ENCODE results near the gene LITAF.

LITAF gene

DNA sequence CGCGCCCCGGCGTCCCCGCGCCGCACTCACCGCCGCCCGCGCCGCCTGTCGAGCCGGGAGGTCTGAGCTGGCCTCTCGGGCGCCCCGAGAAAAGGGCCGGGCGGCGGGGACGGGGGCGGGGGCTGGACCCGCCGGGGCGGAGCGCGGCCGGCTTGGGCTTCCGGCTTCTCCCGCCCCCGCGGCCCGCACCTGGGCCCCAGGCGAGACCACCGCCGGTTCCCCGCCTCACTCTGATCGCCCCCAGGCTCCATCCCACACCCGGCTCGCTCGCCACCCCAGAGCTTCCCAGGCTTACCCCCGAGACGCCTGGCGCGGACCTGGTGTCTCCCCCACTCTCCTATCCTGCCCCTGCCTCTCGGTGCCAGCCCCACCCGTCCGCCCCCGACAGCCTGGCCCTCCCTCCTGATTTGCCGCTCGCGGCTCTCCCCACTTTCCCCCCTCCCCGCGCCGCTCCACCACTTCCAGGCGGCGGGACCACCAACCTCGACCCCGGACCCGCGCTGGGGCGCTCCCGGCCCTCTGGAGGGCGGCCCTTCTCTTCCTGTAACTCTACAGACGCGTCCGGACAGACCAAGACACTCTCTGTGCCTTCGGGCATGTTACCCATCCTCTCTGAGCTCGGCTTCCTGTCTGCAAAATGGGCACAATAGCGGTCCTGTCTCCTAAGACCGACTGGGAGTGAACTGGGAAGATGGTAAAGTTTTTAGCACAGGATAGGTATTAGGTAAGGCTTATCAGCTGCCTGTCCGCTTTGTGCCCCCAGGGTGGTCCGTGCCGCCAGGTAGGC lies at the start of gene LITAF:
Gene LITAF, minus strand, starts transcription at position 64 of the 787 bp plus-strand sequence. CDS start 30,189 bp downstream, outside the sequence.
- DNase-seq, result peak; percentile 62

- DNase-seq, result no peak
Observed at GRCh38 chr16:11636172-11636721, 49.5 kb upstream of the LITAF start.

GRCh38 chr16:11635679-11636171 lies 49.0 kb upstream of the LITAF start:
- no peak for DNase-seq

- DNase-seq, result no peak
Observed at GRCh38 chr16:11635113-11635652, 48.5 kb upstream of the LITAF start.

- no peak for DNase-seq
Observed at GRCh38 chr16:11634312-11634711, 47.6 kb upstream of the LITAF start.

DNA sequence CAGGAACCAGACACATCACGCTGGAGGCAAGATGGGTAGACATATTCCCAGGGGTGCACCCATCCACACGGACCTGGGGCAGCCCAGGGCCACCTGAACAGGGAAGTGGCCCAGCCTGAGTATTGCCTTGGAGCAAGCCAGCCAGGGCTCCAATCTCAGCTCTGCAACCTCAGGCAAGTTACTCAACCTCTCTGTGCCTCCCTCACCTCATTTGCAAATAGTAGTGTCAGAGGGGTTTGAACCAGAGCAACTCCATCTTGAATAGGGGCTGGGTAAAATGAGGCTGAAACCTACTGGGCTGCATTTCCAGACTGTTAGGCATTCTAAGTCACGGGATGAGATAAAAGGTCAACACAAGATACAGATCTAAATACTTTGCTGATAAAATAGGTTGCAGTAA lies 46.4 kb upstream of the LITAF start:
- DNase-seq, result no peak

- DNase-seq, result no peak
Observed at GRCh38 chr16:11632455-11632939, 45.8 kb upstream of the LITAF start.

DNA sequence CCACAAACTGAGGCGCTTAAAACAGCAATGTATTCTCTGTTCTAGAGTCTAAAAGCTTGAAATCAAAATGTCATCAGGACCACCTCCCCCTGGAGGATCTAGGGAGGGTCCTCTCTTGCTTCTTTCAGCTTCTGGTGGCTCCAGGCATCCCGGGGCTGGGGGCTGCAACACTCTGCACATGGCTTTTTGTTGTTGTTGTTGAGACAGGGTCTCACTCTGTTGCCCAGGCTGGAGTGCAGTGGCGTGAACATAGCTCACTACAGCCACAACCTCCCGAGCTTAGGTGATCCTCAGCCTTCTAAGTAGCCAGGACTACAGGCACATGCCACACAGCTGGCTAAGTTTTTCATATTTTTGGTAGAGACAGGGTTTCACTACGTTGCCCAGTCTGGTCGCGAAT lies 44.5 kb upstream of the LITAF start:
- no peak for DNase-seq

GRCh38 chr16:11630768-11631056 lies 44.0 kb upstream of the LITAF start:
- DNase-seq, result no peak

DNA sequence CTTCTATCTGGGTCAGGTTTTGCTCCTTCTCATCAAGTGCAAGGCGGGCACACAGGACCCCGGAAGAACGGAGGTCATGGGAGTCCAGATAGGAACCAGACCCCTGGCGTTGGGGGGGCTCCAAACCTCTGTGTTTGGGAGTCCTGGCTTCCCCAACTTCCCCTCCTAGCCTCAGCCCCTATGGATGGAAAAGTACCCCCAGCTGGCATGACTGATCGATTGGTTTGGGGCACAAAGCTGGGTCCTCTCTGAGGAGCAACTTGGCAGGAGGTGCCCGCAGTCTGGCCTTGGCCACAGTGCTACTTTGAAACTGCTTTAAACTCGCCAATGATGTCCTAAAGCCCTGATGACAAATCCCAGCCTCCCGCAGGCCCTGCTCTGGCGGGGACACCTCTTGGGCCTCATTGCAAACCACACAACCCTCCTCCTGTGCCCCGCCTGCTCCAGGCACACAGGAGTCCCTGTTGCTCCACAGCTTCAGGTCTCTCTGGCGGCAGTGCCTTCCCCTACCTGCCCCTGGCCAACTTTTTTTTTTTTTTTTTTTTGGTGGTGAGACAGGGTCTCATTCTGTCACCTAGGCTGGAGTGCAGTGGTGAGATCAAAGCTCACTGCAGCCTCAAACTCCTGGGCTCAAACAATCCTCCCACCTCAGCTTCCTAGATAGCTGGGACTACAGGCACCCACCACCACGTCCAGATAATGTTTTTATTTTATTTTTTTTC lies 43.5 kb upstream of the LITAF start:
- DNase-seq, result no peak

DNA sequence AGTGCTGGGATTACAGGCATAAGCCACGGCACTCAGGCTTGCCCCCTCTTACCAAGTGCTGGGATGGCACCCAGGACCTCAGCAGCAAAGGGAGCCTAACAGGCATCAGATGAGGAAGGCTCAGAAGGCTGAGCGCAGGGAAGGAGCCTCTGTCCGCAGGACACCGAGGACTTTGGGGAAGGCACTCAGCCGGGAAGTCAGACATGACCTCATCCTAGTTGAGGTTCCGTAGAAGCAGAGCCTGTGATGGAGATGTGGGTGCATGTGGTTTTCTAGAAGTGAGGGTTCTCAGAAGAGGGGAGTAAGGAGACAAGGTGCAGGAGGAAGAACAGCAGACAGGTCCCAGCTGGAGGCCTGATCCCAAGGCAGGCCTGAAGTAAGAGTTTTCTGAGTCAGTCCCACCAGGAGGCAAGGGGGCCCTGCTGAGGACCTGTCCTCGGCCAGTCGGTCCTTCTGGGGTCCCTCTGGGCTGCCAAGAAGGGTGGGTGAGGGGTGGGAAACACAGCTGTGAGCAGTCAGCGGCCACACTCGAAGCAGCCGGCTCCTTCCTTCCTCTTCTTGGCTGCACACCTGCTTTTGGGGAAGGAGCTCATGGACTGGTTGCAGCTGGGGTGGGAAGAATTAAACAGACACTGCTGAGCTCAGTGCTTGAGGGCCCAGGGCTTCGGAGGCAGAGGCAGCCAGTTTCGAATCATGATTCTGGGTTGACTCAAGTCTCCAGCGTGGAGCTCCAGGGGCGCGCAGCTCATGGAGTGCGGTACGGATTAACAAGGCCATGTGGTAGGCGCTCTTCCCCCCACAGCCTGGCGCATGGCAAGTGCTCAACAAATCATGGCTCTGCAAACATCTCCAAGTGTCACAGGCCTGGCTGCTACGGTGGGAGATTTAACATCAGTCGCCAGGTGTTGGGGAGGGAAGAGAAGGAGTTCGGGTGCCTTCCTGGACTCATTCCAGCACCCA lies 42.6 kb upstream of the LITAF start:
- no peak for DNase-seq

DNA sequence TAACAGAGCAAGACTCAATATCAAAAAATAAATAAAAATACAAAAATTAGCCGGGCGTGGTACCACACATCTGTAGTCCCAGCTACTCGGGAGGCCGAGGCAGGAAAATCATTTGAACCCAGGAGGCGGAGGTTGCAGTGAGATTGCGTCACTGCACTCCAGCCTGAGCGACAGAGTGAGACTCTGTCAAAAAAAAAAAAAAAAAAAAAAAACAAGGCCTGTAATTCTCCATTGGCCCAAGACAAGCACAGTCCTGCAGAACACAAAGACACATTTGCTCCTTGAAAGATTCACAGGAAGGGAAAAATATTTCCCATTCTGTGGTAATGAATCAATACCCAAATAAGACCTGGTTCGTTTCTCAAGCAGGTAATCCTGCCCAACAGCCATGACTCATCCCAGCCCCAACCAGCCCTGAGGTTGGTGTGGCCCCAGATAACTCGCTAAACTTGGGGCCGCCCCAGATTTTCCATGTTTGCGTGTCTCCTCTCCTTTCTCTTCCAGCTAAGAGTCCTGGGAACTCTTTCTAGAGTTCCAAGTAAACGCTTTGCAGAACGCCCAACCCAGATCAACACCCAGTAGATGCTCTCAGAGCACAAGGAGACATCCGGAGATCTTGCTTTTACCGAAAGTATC lies 41.2 kb upstream of the LITAF start:
- peak; percentile 35 for DNase-seq

DNA sequence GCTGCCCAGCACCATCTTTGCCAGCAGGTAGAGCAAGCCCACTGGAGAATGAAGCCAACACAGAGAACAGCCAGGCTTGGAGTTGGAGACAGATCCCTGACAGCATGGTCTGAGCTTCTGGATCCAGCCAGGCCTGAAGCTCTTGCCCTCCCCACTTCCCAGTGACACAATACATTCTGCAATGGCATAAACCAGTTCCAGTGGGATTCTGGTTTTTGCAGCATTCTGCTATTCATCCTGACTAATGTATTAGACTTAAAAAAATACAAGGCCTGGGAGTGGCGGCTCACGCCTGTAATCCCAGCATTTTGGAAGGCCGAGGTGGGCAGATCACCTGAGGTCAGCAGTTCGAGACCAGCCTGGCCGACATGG lies 40.6 kb upstream of the LITAF start:
- no peak for DNase-seq

DNA sequence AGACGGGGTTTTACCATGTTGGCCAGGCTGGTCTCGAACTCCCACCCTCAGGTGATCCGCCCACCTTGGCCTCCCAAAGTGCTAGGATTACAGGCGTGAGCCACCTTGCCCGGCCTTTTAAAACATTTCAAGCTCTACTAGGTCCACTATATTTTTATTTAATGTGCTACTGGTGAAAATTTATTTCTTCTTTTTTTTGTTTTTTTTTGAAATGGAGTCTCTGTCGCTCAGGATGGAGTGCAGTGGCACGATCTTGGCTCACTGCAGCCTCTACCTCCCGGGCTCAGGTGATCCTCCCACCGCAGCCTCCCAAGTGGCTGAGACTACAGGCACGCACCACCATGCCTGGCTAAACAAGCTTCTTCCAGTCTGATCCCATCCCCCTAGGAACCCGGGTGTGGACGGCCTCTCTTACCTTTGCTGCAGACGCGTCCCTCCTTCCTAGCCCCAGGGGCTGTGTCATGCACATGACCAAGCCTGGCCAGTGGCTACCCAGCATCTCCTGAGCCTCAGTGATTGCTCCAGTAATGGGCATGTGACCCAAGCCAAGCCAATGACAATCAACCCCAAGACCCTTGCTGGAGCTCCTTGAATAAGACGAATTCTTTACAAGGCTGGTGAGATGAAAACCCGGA lies 40.1 kb upstream of the LITAF start:
- DNase-seq, result no peak

GRCh38 chr16:11625769-11626168 lies 39.0 kb upstream of the LITAF start:
- no peak for DNase-seq

- no peak for DNase-seq
Observed at GRCh38 chr16:11624636-11625607, 38.2 kb upstream of the LITAF start.

- DNase-seq, result no peak
Observed at GRCh38 chr16:11624205-11624604, 37.5 kb upstream of the LITAF start.

DNA sequence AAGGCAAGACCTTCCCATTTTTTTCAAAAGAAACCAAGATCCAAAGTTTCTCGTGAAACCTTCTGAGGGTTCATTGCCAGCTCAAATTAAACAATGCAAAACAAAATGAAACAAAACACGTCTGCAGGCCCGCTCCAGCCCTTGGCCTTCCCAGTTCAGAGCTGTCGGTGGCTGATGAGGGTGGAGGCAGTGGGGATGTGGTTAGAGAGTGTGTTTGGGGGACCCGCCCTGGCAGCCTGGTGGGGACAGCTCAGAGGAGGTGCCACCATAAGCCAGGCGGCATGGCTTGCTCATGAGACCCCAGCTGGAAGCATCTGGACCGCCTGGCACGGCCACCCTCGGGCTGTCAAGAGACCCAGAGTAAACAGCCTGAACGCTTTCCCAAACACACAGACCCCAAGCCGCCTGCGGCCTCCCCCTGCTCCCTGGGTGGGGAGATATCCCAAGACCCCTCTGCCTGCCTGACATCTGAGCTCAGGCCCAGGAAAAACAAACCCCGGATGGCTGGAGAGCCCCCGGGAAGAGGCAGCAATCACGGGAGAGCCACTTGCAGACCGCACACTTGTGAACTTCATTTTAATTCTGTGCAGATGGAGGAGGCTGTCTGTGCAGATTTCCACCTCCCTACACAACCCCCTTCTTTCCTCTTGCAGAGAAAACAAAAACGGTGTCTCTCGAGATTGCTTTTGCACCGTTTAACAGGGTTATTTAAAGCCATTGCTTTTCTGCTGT lies 35.4 kb upstream of the LITAF start:
- DNase-seq, result peak; percentile 45

GRCh38 chr16:11621539-11621919 lies 34.8 kb upstream of the LITAF start:
- DNase-seq, result peak; percentile 11

Data from activated CD4-positive, alpha-beta T cell treated with anti-CD3 and anti-CD28 coated beads for 48 hours (primary cell).